GM12878 (cell line): ENCODE data around the gene HABP2.

Experiments used
- CBFB ChIP-seq: IDR thresholded peaks from 2 replicates; pipeline ENCODE4 v1.6.1; 2016; ENCODE audit warnings: antibody characterized with exemption, low read depth
- EZH2 ChIP-seq: IDR thresholded peaks from 2 replicates; pipeline ENCODE4 v1.6.1; 2012; ENCODE audit warnings: low read depth, mild to moderate bottlenecking, control low read depth, inconsistent platforms, low read length, borderline replicate concordance; ENCODE audit not compliant: control insufficient read depth
- POLR2AphosphoS5 ChIP-seq: IDR thresholded peaks from 2 replicates; pipeline ENCODE4 v1.6.1; 2011; ENCODE audit warnings: mild to moderate bottlenecking, low read length, inconsistent platforms
- RAD21 ChIP-seq: IDR thresholded peaks from 2 replicates; pipeline ENCODE4 v1.6.1; 2011; ENCODE audit warnings: mild to moderate bottlenecking, low read depth, low read length, moderate library complexity; ENCODE audit not compliant: insufficient read depth
- TAF1 ChIP-seq: IDR thresholded peaks from 2 replicates; pipeline ENCODE4 v1.6.1; 2011; ENCODE audit warnings: mild to moderate bottlenecking, low read depth, low read length, borderline replicate concordance

- TF ChIP-seq TAF1 (no peak), RAD21 (no peak), EZH2 (no peak), CBFB (no peak), POLR2AphosphoS5 (no peak)
Observed at GRCh38 chr10:113516061-113516460, 36.8 kb upstream of the HABP2 start.
